GM13977 (cell line): Measurements from ENCODE around the gene VIL1.

Source experiments
- DNase-seq: peaks from one replicate; pipeline ENCODE4 v3.0.0; 2012; ENCODE audit warnings: low spot score
- in situ Hi-C: fragments of 300-500 bp; cut with MboI; formaldehyde crosslinking; loops from one replicate; pipeline ENCODE4 v1.12.0; 2022; ENCODE audit warnings: low sequenced_read_pairs, low pct_unique_long_range_greater_than_20kb, mixed read lengths, inconsistent platforms; ENCODE audit not compliant: unreplicated experiment
- TF ChIP-seq, protein P1 (sequence below): IDR thresholded peaks from 2 replicates; pipeline ENCODE4 v1.5.1; 2012; ENCODE audit warnings: mild to moderate bottlenecking, control low read depth; ENCODE audit not compliant: insufficient read depth; ENCODE audit errors: extremely low read depth, missing control alignments

VIL1 gene

DNA sequence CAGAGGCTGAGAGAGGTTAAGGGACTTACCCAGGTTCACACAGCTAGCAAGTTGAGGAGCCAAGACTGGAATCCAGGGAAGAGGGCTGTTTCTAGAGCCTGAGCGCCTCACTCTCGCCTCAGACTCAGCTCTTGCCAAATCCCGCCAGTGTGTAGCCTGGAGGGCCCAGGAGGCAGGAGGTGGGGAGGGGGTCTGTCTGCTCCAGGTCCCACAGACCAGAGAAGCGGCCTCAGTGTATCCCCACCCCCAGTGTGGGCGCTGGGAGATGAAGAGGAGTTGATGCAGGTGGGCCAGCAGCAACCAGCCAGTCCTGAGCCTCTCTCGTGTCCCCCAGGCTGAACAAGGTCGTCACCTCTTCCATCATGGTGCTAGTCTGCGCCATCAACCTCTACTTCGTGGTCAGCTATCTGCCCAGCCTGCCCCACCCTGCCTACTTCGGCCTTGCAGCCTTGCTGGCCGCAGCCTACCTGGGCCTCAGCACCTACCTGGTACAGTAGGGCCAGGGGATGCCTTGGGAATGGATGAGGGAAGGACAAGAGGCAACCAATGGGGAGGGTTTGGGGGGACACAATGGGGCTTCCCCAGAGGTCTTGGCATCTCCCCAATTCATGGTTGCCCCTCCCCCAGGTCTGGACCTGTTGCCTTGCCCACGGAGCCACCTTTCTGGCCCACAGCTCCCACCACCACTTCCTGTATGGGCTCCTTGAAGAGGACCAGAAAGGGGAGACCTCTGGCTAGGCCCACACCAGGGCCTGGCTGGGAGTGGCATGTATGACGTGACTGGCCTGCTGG, 24.4 kb upstream of the VIL1 start:
- no peak for DNase-seq
- in situ Hi-C loops: no loop called here
- TF ChIP-seq, protein P1, sequence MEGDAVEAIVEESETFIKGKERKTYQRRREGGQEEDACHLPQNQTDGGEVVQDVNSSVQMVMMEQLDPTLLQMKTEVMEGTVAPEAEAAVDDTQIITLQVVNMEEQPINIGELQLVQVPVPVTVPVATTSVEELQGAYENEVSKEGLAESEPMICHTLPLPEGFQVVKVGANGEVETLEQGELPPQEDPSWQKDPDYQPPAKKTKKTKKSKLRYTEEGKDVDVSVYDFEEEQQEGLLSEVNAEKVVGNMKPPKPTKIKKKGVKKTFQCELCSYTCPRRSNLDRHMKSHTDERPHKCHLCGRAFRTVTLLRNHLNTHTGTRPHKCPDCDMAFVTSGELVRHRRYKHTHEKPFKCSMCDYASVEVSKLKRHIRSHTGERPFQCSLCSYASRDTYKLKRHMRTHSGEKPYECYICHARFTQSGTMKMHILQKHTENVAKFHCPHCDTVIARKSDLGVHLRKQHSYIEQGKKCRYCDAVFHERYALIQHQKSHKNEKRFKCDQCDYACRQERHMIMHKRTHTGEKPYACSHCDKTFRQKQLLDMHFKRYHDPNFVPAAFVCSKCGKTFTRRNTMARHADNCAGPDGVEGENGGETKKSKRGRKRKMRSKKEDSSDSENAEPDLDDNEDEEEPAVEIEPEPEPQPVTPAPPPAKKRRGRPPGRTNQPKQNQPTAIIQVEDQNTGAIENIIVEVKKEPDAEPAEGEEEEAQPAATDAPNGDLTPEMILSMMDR: no peak

DNA sequence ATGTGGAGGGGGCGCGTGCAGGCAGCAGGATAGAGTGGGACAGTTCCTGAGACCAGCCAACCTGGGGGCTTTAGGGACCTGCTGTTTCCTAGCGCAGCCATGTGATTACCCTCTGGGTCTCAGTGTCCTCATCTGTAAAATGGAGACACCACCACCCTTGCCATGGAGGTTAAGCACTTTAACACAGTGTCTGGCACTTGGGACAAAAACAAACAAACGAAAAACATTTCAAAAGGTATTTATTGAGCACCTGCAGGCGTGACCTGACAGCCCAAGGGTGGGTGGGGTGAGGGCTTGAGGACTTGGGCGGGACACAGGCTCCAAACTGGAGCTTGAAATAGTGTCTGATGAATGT, 23.9 kb upstream of the VIL1 start:
- TF ChIP-seq, protein P1: no peak
- DNase-seq: no peak
- in situ Hi-C loops: no loop called here

DNA sequence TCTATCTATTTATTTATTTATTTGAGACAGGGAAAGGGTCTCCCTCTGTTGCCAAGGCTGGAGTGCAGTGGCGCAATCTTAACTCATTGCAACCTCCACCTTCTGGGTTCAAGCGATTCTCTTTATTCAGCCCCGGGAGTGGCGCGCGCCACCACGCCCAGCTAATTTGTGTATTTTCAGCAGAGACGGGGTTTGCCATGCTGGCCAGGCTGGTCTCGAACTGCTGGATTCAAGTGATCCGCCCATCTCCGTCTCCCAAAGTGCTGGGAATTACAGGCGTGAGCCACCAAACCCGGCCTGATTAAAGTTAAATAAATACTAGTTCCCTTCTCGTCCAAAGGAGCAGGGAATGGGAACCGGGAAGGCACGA, 23.5 kb upstream of the VIL1 start:
- in situ Hi-C loops: no loop called here
- no peak for DNase-seq
- TF ChIP-seq, protein P1: no peak

DNA sequence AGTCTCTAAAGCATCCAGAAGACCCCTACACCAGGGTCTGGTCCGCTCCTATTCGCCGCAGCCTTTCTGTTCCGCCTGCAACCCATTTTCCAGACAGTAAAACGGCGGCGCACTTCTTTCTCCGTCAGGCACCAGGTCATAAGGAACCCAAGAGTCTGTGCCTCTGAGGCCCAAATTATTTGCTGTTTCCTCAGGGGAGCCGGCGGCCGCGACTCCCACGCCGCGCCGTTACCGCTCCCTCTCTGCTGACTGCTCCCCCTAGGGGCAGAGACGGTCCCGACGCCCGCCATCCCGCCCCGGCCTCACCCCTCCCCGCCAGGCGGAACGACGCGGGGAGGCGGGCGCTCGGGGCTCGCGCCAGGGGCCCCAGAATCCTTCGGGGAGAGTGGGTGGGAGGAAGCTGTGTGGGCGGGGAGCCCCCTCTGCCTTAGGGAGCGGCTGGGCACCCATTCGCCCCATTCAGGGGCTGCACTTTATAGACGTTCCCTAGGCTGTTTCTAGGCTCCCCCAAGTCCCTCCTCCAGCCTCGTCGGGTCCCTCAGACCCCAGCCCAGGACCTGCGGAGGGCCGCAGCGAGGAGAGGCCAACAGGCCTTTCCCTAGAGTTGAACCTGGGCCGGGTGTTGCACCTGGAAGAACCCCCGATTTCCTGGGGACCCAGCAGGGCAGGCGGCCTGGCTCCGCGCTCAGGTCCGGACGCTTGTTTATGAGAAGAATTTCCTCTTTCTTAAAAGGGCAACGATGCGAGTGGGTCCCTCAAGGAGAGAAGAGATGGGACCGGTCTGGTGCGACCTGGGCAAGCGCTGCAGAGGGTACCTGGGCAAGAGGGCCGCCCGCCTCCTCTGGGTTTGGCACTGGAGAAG, 22.9 kb upstream of the VIL1 start:
- peak; percentile 94 for DNase-seq
- in situ Hi-C loops: no loop called here
- TF ChIP-seq, protein P1: peak; percentile 80

DNA sequence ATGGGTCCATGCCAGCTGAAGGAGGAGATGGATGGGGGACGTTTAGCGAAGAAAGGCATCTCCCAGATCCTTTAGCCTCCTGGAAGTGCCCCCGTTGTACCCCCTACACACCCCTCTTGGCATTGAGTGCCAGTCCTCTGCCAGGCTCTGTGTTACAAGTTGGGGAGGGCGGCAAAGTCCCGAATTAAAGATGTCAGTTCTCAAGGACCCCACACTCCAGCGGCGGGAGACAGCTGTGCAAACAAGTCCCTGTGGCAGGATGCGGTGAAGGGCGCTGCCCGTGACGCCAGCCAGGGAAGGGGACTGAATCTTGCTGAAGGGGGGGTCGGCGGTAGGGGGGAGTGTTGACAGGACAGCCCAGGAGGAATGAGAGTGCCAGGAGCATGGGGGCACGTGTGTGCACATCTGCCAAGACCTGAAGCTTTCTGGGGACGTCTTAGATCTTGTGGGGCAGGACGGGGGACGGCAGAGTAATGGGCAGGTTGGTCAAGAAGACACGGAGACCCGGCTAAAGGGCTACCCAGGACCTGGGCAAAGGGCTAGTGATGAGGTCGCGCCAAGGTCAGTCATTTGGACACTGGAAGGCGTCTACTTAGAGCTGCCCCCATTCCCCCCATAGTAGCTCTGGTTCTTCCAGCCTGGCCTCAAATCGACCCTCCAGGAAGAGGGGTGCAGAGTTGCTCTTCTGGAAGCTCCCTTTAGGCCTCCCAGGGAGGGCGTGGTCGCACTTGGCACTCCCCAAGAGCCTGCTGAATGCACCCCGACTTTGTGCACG, 22.0 kb upstream of the VIL1 start:
- in situ Hi-C loops: no loop called here
- DNase-seq: no peak
- TF ChIP-seq, protein P1: no peak

DNA sequence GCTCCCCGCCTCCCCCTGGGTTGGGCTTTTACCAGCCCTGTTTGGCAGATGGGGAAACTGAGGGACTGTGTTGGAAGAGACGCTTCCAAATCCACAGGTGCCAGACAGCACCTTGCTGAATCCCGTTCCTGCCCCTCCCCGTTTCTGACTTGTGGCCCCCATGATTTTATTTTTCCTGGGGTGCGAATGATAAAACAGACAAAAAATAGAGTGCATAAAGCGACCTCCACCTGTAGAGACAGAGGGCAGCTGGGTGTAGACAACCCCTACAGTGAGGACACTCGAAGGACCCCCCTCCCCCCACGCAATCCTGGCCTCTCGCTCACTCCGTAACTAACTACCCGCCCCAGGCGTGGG, 21.5 kb upstream of the VIL1 start:
- no peak for DNase-seq
- in situ Hi-C loops: no loop called here
- TF ChIP-seq, protein P1: no peak
